PC-3 (cell line): ENCODE measurements around the gene FBXO2. TPM values are rescaled to one million over a fixed set of nuclear protein-coding genes. Genes with fewer than 3 reads are reported as not detected.

Experiments used
- ATAC-seq: fragments of 200-7000 bp; cut with Tn5 transposase; 2 replicates; pipeline ENCODE4 v1.9.1; 2020; ENCODE audit warnings: mild to moderate bottlenecking, moderate library complexity
- BruUV-seq: library from RNA; stranded (reverse); fragments of 400-500 nt; replicated peaks from 2 replicates; lab custom pipeline; 2021; lab: Mats Ljungman, UMichigan
- CTCF ChIA-PET: fragments of 300-600 bp; sonication (Branson Sonifier 250); formaldehyde crosslinking; loops from one replicate; lab custom pipeline; 2022; ENCODE audit warnings: antibody characterized with exemption; lab: Charles Lee
- POLR2A ChIA-PET: fragments of 300-600 bp; sonication (Branson Sonifier 250); formaldehyde crosslinking; loops from one replicate; lab custom pipeline; 2022; ENCODE audit warnings: antibody characterized with exemption; ENCODE audit not compliant: unreplicated experiment; lab: Charles Lee
- DNase-seq: peaks from one replicate; pipeline ENCODE4 v3.0.0-alpha.2; 2015
- H2AFZ ChIP-seq: fragments of 300-600 bp; sonication (generic); 2 replicates; pipeline ENCODE4 v1.6.0; 2016; ENCODE audit warnings: antibody characterized with exemption, low read length
- H3F3A ChIP-seq: fragments of 300-600 bp; sonication (generic); one replicate; pipeline ENCODE4 v1.6.0; 2017; ENCODE audit warnings: antibody characterized with exemption, low read length, control low read depth, mild to moderate bottlenecking; ENCODE audit not compliant: unreplicated experiment
- H3K27ac ChIP-seq: fragments of 300-600 bp; sonication (generic); 2 replicates; pipeline ENCODE4 v1.5.1; 2016; ENCODE audit warnings: mild to moderate bottlenecking, low read length
- H3K27me3 ChIP-seq: fragments of 300-600 bp; sonication (generic); 2 replicates; pipeline ENCODE4 v1.6.1; 2016; ENCODE audit warnings: low read length, mixed read lengths
- H3K36me3 ChIP-seq: fragments of 300-600 bp; sonication (generic); 2 replicates; pipeline ENCODE4 v1.6.1; 2016; ENCODE audit warnings: low read depth, mixed run types, low read length, mixed read lengths
- H3K4me1 ChIP-seq: fragments of 300-600 bp; sonication (generic); 2 replicates; pipeline ENCODE4 v1.5.1; 2016; ENCODE audit warnings: low read length; ENCODE audit not compliant: insufficient read depth
- H3K4me2 ChIP-seq: fragments of 300-600 bp; sonication (generic); 2 replicates; pipeline ENCODE4 v1.6.0; 2016; ENCODE audit warnings: low read length
- H3K4me3 ChIP-seq: fragments of 300-600 bp; sonication (generic); 2 replicates; pipeline ENCODE4 v1.5.1; 2016; ENCODE audit warnings: mild to moderate bottlenecking, low read length, mixed read lengths
- H3K79me2 ChIP-seq: fragments of 300-600 bp; sonication (generic); 2 replicates; pipeline ENCODE4 v1.6.1; 2017; ENCODE audit warnings: low read length, mixed read lengths
- H3K9ac ChIP-seq: fragments of 300-600 bp; sonication (generic); 2 replicates; pipeline ENCODE4 v1.6.0; 2016; ENCODE audit warnings: mild to moderate bottlenecking, low read length
- H3K9me2 ChIP-seq: fragments of 300-600 bp; sonication (generic); replicated peaks from 2 replicates; pipeline ENCODE4 v1.6.1; 2016; ENCODE audit warnings: mixed run types, low read length, mixed read lengths
- H3K9me3 ChIP-seq: fragments of 300-600 bp; sonication (generic); 2 replicates; pipeline ENCODE4 v1.6.1; 2016; ENCODE audit warnings: low read length, mixed read lengths
- H4K20me1 ChIP-seq: fragments of 300-600 bp; sonication (generic); 2 replicates; pipeline ENCODE4 v1.6.1; 2016; ENCODE audit warnings: low read length, mixed read lengths
- EZH2 ChIP-seq: fragments of 300-600 bp; sonication (generic); IDR thresholded peaks from one replicate; pipeline ENCODE4 v1.6.1; 2017; ENCODE audit warnings: antibody characterized with exemption, mild to moderate bottlenecking, low read length; ENCODE audit not compliant: unreplicated experiment
- EZH2phosphoT487 ChIP-seq: fragments of 300-600 bp; sonication (generic); IDR thresholded peaks from 2 replicates; pipeline ENCODE4 v1.6.1; 2018; ENCODE audit warnings: mild to moderate bottlenecking, antibody characterized with exemption, low read length, borderline replicate concordance
- intact Hi-C: fragments of 100-400 bp; cut with micrococcal nuclease; formaldehyde crosslinking; loops from 2 replicates; pipeline ENCODE4 v1.9.0; 2023
- total RNA-seq: library from RNA; depleted of rRNA; stranded (reverse); fragments of >200 nt; gene quantifications from 2 replicates; pipeline ENCODE4 v1.2.3, GENCODE V29; 2014; rRNA removed
- TF ChIP-seq, protein P1 (sequence below): fragments of 300-600 bp; sonication (generic); conservative IDR thresholded peaks from 2 replicates; pipeline ENCODE4 v1.5.1; 2017; ENCODE audit warnings: antibody characterized with exemption, low read depth, mild to moderate bottlenecking, low read length

FBXO2 gene
- total RNA-seq, 1 experiment from 2014 or later = 15.3 TPM

- H3K9me2 ChIP-seq = no peaks in the 10 kb centered on the region
- no peak for TF ChIP-seq EZH2
- TF ChIP-seq EZH2phosphoT487 = no peak
- TF ChIP-seq, protein P1, sequence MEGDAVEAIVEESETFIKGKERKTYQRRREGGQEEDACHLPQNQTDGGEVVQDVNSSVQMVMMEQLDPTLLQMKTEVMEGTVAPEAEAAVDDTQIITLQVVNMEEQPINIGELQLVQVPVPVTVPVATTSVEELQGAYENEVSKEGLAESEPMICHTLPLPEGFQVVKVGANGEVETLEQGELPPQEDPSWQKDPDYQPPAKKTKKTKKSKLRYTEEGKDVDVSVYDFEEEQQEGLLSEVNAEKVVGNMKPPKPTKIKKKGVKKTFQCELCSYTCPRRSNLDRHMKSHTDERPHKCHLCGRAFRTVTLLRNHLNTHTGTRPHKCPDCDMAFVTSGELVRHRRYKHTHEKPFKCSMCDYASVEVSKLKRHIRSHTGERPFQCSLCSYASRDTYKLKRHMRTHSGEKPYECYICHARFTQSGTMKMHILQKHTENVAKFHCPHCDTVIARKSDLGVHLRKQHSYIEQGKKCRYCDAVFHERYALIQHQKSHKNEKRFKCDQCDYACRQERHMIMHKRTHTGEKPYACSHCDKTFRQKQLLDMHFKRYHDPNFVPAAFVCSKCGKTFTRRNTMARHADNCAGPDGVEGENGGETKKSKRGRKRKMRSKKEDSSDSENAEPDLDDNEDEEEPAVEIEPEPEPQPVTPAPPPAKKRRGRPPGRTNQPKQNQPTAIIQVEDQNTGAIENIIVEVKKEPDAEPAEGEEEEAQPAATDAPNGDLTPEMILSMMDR = no peak
- H3K79me2 ChIP-seq = no peaks in the 10 kb centered on the region
- H3K27ac ChIP-seq = no peak overlapping the region
- H3F3A ChIP-seq = no peaks in the 10 kb centered on the region
- no peak overlapping the region for H3K9ac ChIP-seq
- ChIA-PET CTCF (no interaction called here), POLR2A (no interaction called here)
- H3K4me2 ChIP-seq = no peak overlapping the region
- no peaks in the 10 kb centered on the region for H3K36me3 ChIP-seq
- H3K4me3 ChIP-seq = no peak overlapping the region
- no peak for ATAC-seq
- no peak overlapping the region for H2AFZ ChIP-seq
- peaks cover 17% of the 10 kb centered on the region for H3K27me3 ChIP-seq
- H3K4me1 ChIP-seq = no peaks in the 10 kb centered on the region
- intact Hi-C loops = no loop called here
- no peaks in the 10 kb centered on the region for H3K9me3 ChIP-seq
- no TSS peak for BruUV-seq
- no peaks in the 10 kb centered on the region for H4K20me1 ChIP-seq
- DNase-seq = no peak
Measured at GRCh38 chr1:11599891-11600576, 54.2 kb downstream of the FBXO2 start.

- CTCF ChIA-PET = no interaction called here
Measured at GRCh38 chr1:11598461-11598860, 55.8 kb downstream of the FBXO2 start.

More at GRCh38 chr1:11598461-11598860, 55.8 kb downstream of the FBXO2 start:
- Histone ChIP-seq H3K9me2 (no peaks in the 10 kb centered on the region), H3F3A (no peaks in the 10 kb centered on the region), H3K4me2 (no peak overlapping the region), H3K27me3 (peaks cover 22% of the 10 kb centered on the region), H3K79me2 (no peaks in the 10 kb centered on the region), H3K4me3 (no peak overlapping the region), H3K4me1 (no peaks in the 10 kb centered on the region), H3K9me3 (no peaks in the 10 kb centered on the region), H3K36me3 (no peaks in the 10 kb centered on the region), H4K20me1 (no peaks in the 10 kb centered on the region), H2AFZ (no peak overlapping the region), H3K27ac (no peak overlapping the region), H3K9ac (no peak overlapping the region)
- POLR2A ChIA-PET = no interaction called here
- intact Hi-C loops = no loop called here
- ATAC-seq (no peak), DNase-seq (no peak)
- TF ChIP-seq, protein P1 = no peak
- TF ChIP-seq EZH2 (no peak), EZH2phosphoT487 (no peak)
- BruUV-seq = no TSS peak

Other genes with a start within 250 kb of the FBXO2 start
- gene DISP3, start 175.3 kb downstream of the FBXO2 start, total RNA-seq = 0.35 and 0.40 TPM in 2 replicates
- 19.2 and 23.5 TPM in 2 replicates for gene FBXO44, start 448 bp upstream of the FBXO2 start, total RNA-seq
- gene FBXO6, start 9.8 kb upstream of the FBXO2 start, total RNA-seq = 23.5 and 24.6 TPM in 2 replicates
- 127 and 139 TPM in 2 replicates for gene MAD2L2, start 26.7 kb upstream of the FBXO2 start, total RNA-seq
- 0.07 TPM in 1 of 2 replicates, not detected in the other for gene DRAXIN, start 37.3 kb upstream of the FBXO2 start, total RNA-seq
- gene AGTRAP, start 81.7 kb upstream of the FBXO2 start, total RNA-seq = 73.5 and 76.7 TPM in 2 replicates
- gene C1orf167, start 107.8 kb upstream of the FBXO2 start, total RNA-seq = not detected in 2 replicates
- gene MTHFR, start 151.5 kb upstream of the FBXO2 start, total RNA-seq = 13.2 and 24.8 TPM in 2 replicates
- 6.1 and 12.9 TPM in 2 replicates for gene CLCN6, start 151.8 kb upstream of the FBXO2 start, total RNA-seq
- not detected in 2 replicates for gene NPPA, start 193.4 kb upstream of the FBXO2 start, total RNA-seq
- gene NPPB, start 204.5 kb upstream of the FBXO2 start, total RNA-seq = not detected in 2 replicates